ENCODE data around the gene NF2.

NF2 gene

GRCh38 chr22:29717789-29718188 lies 114.4 kb downstream of the NF2 start:
- no peaks in the 10 kb centered on the region for H3K9me2 ChIP-seq (replicated peaks; ENCODE audit: insufficient read depth, low read length)
- H3K9ac ChIP-seq (ENCODE audit: low read length) = no peak overlapping the region
- no peak overlapping the region for H2AFZ ChIP-seq (ENCODE audit: low read depth, low read length, severe bottlenecking)
- H3K79me2 ChIP-seq (ENCODE audit: insufficient read depth, low read length) = no peaks in the 10 kb centered on the region
- no peaks in the 10 kb centered on the region for H3K27me3 ChIP-seq (ENCODE audit: low read length)
- no peaks in the 10 kb centered on the region for H3K9me3 ChIP-seq (ENCODE audit: insufficient read depth, low read length)
- no peak overlapping the region for H3K4me2 ChIP-seq (ENCODE audit: low read depth, low read length, poor library complexity, severe bottlenecking)
- H3F3A ChIP-seq (ENCODE audit: insufficient read depth) = no peaks in the 10 kb centered on the region
- no peak overlapping the region for H3K4me3 ChIP-seq (ENCODE audit: insufficient read depth, low read length, poor library complexity, severe bottlenecking)
- no peaks in the 10 kb centered on the region for H3K36me3 ChIP-seq (ENCODE audit: low read length)
- H4K20me1 ChIP-seq (ENCODE audit: low read depth, low read length) = no peaks in the 10 kb centered on the region
- H3K27ac ChIP-seq (ENCODE audit: low read depth, low read length) = no peak overlapping the region
- TF ChIP-seq EZH2phosphoT487 (conservative IDR thresholded peaks at IDR 0.05; ENCODE audit: low read length) = no peak
- no peak for TF ChIP-seq CTCF (IDR thresholded peaks at IDR 0.05; ENCODE audit: insufficient read depth, low read length, poor library complexity, severe bottlenecking)

DNA sequence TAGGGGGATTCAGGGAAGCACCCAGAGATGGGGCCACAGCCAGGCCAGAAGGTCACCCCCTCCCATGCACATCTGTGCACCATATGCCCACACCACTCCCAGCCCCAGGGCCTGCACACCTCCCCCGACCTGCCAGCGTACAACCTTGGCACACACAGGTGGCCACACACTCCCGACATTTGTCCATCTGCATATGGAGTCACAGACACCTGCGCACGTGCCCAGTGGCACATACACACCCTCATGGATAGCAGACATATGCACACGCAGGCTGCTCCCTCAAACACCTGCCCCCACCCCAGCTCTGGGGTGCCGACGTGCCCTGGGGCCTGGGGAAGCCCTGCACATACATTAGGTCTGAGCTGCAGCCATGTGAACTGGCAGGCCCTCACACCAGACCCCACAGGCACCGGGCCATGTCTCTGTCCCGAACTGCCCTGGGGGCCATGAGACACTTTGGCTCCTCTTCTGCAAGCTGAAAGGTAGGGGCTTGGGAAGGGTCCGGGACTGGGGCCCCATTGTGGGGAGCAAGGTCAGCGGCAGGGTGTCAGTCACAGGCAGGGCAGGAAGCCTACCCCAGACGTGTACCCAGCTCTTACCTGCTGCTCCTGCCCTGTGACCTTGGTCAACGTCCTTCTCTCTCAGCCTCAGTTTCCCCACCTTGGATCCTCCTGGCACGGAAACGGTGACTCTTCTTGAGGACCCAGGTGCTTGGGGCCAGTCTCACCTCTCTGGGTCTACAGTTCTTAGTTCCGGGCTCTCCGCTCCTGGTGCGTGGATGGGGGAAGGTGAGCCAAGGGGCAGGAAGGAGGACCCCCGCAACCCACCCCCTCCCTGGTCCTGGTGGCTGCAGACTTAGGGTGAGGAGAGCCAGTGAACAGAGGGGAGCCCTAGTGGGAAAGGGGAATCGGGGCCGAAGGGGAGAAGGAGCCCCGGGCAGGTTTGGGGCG lies 115.8 kb downstream of the NF2 start:
- Histone ChIP-seq H3K27ac (ENCODE audit: low read depth, low read length) (no peak overlapping the region), H3K4me2 (ENCODE audit: low read depth, low read length, poor library complexity, severe bottlenecking) (no peak overlapping the region), H2AFZ (ENCODE audit: low read depth, low read length, severe bottlenecking) (no peak overlapping the region), H3K36me3 (ENCODE audit: low read length) (no peaks in the 10 kb centered on the region), H3K27me3 (ENCODE audit: low read length) (no peaks in the 10 kb centered on the region), H4K20me1 (ENCODE audit: low read depth, low read length) (no peaks in the 10 kb centered on the region), H3K9me3 (ENCODE audit: insufficient read depth, low read length) (no peaks in the 10 kb centered on the region), H3F3A (ENCODE audit: insufficient read depth) (no peaks in the 10 kb centered on the region), H3K9ac (ENCODE audit: low read length) (no peak overlapping the region), H3K9me2 (replicated peaks; ENCODE audit: insufficient read depth, low read length) (no peaks in the 10 kb centered on the region), H3K79me2 (ENCODE audit: insufficient read depth, low read length) (no peaks in the 10 kb centered on the region), H3K4me3 (ENCODE audit: insufficient read depth, low read length, poor library complexity, severe bottlenecking) (no peak overlapping the region)
- no peak for TF ChIP-seq CTCF (IDR thresholded peaks at IDR 0.05; ENCODE audit: insufficient read depth, low read length, poor library complexity, severe bottlenecking)
- no peak for TF ChIP-seq EZH2phosphoT487 (conservative IDR thresholded peaks at IDR 0.05; ENCODE audit: low read length)

DNA sequence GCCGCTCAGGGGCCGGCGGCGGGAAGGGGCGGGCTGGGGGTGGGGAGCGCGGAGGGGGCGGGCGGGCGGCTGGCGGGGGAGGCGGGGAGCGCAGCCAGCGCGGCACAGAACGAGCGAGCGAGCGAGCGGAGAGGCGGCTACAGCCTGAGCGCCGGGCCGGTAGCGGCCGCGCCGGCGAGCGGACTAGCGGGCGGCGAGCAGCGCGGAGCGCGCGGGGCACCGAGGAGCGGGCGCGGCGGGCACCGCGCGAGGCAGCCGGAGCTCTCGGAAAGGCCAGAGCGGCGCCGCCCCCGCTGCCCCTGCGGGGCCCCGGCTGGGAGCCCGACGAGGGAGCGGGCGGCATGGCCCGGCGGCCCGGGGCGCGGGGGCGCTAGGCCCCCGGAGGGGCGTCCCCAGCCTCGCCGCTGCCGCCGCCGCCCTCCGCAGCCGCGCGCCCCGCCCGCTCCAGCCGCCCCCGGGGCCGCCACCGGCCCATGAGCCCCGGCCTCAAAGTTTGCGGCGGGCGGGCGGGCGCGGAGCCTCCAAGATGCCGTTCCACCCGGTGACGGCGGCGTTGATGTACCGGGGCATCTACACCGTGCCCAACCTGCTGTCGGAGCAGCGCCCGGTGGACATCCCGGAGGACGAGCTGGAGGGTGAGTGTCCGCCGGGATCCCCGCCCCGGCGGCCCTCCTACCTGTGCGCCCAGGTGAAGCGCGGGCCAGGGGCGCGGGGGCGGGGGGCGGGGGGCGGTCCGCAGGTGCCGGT lies 116.6 kb downstream of the NF2 start, which contains the start of gene CABP7:
Gene CABP7, plus strand, starts transcription at position 105 of the 747 bp plus-strand sequence. Its CDS starts 422 bp downstream, at position 527.
- H3K27me3 ChIP-seq (ENCODE audit: low read length) = no peaks in the 10 kb centered on the region
- H3K9ac ChIP-seq (ENCODE audit: low read length) = no peak within 1 kb of the TSS
- no peaks in the 10 kb centered on the region for H3K79me2 ChIP-seq (ENCODE audit: insufficient read depth, low read length)
- no peaks in the 10 kb centered on the region for H3K36me3 ChIP-seq (ENCODE audit: low read length)
- H4K20me1 ChIP-seq (ENCODE audit: low read depth, low read length) = no peaks in the 10 kb centered on the region
- H3K27ac ChIP-seq (ENCODE audit: low read depth, low read length) = no peak within 1 kb of the TSS
- no peak within 1 kb of the TSS for H3K4me3 ChIP-seq (ENCODE audit: insufficient read depth, low read length, poor library complexity, severe bottlenecking)
- TF ChIP-seq CTCF (IDR thresholded peaks at IDR 0.05; ENCODE audit: insufficient read depth, low read length, poor library complexity, severe bottlenecking) = no peak
- TF ChIP-seq EZH2phosphoT487 (conservative IDR thresholded peaks at IDR 0.05; ENCODE audit: low read length) = no peak
- no peak within 1 kb of the TSS for H3K4me2 ChIP-seq (ENCODE audit: low read depth, low read length, poor library complexity, severe bottlenecking)
- H3K9me3 ChIP-seq (ENCODE audit: insufficient read depth, low read length) = no peaks in the 10 kb centered on the region
- H2AFZ ChIP-seq (ENCODE audit: low read depth, low read length, severe bottlenecking) = no peak within 1 kb of the TSS
- no peaks in the 10 kb centered on the region for H3F3A ChIP-seq (ENCODE audit: insufficient read depth)
- H3K9me2 ChIP-seq (replicated peaks; ENCODE audit: insufficient read depth, low read length) = no peaks in the 10 kb centered on the region
